Prostate gland (tissue), 2 donors: ENCODE measurements around the gene CPNE4.

Source experiments
- POLR2A ChIP-seq: fragments of 450-650 bp; IDR thresholded peaks from one replicate; pipeline ENCODE4 v1.6.1; 2016; ENCODE audit warnings: antibody characterized with exemption, mild to moderate bottlenecking
- POLR2AphosphoS5 ChIP-seq: sonication (generic); formaldehyde crosslinking; IDR thresholded peaks from one replicate; pipeline ENCODE4 v1.6.1; 2017; ENCODE audit warnings: antibody characterized with exemption
- TF ChIP-seq, protein P1 (sequence below), 4 experiments: fragments of 200-600 bp in 2 of 4; fragments of 450-650 bp in 2 of 4; sonication (generic) in 2 of 4; IDR thresholded peaks; 1 replicate in 3 of 4; 2 replicates in 1 of 4; pipeline ENCODE4 v1.5.1; 2016 to 2019; ENCODE audit warnings: antibody characterized with exemption in 4 of 4, mild to moderate bottlenecking in 2 of 4, moderate library complexity in 2 of 4

DNA sequence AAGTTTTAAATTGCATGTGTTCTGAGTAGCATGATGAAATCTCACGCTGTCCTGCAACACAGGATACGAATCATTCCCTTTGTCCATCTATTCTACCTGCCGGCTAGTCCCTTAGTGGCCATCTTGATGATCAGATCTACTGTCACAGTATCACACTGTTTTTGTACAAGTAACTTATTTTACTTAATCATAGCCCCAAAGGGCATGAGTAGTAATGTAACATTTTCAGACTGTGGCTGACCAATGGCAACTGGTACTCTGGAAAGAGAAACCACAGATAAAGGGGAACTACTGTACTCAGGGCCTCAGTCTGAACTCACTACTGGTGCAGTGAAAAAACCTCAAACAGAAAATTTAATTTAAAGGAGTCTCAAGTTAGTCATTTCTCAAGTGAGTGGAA lies 404.7 kb downstream of the CPNE4 start:
- TF ChIP-seq, protein P1, sequence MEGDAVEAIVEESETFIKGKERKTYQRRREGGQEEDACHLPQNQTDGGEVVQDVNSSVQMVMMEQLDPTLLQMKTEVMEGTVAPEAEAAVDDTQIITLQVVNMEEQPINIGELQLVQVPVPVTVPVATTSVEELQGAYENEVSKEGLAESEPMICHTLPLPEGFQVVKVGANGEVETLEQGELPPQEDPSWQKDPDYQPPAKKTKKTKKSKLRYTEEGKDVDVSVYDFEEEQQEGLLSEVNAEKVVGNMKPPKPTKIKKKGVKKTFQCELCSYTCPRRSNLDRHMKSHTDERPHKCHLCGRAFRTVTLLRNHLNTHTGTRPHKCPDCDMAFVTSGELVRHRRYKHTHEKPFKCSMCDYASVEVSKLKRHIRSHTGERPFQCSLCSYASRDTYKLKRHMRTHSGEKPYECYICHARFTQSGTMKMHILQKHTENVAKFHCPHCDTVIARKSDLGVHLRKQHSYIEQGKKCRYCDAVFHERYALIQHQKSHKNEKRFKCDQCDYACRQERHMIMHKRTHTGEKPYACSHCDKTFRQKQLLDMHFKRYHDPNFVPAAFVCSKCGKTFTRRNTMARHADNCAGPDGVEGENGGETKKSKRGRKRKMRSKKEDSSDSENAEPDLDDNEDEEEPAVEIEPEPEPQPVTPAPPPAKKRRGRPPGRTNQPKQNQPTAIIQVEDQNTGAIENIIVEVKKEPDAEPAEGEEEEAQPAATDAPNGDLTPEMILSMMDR (IDR thresholded peaks at IDR 0.05): no peak
- TF ChIP-seq POLR2A (no peak), POLR2AphosphoS5 (no peak)
